Measurements from ENCODE around the gene SCNN1A. TPM values are rescaled to one million over a fixed set of nuclear protein-coding genes. Genes with fewer than 3 reads are reported as not detected.

The SCNN1A gene
- total RNA-seq, 1 experiment from 2014 or later: 111 TPM

- DNase-seq: no peak
- H4K20me1 ChIP-seq (ENCODE audit: control insufficient read depth, insufficient read depth, insufficient read length): no peaks in the 10 kb centered on the region
- H3K4me1 ChIP-seq (ENCODE audit: insufficient read depth, low read length): peaks cover 3% of the 10 kb centered on the region; the same call in 1 of the 2 replicates
- no peak overlapping the region for H3K4me2 ChIP-seq (ENCODE audit: insufficient read depth, insufficient read length, low read length)
- no peak overlapping the region for H3K9ac ChIP-seq (ENCODE audit: extremely low read depth, insufficient read length, low read length)
- no peaks in the 10 kb centered on the region for H3K9me3 ChIP-seq (ENCODE audit: control insufficient read depth, low read depth, low read length)
- H2BK120ac ChIP-seq (ENCODE audit: low read depth, low read length, poor library complexity, severe bottlenecking): no peak overlapping the region
- no peak overlapping the region for H3T11ph ChIP-seq (ENCODE audit: low read length)
- no peak overlapping the region for H2BK12ac ChIP-seq (ENCODE audit: insufficient read length, low read depth, low read length)
- TF ChIP-seq CTCF (conservative IDR thresholded peaks at IDR 0.05): no peak
- H3K36me3 Mint-ChIP-seq (ENCODE audit: insufficient read depth in 1 of 3, low read depth in 3 of 3): peaks cover 28 to 51% (median 45%) of the 10 kb centered on the region in 3 experiments
- H3K27me3 Mint-ChIP-seq (ENCODE audit: low read depth): peaks cover 2% of the 10 kb centered on the region
- no peaks in the 10 kb centered on the region for H3K27me3 ChIP-seq (ENCODE audit: insufficient read depth, low read length)
- WGBS (ENCODE audit: extremely low coverage, insufficient read length, low lambda C conversion rate): no CpG with 5 or more reads among the region's 9 CpGs
- peaks cover 33 to 36% of the 10 kb centered on the region in 2 experiments for H3K4me1 Mint-ChIP-seq
- no peak overlapping the region for H4K8ac ChIP-seq (replicated peaks; ENCODE audit: insufficient read length, low read depth, low read length)
- no peak overlapping the region for H4K91ac ChIP-seq (ENCODE audit: insufficient read length, low read depth, low read length)
- H3K4ac ChIP-seq (ENCODE audit: low read depth, low read length): no peak overlapping the region
- no peak overlapping the region for H2BK20ac ChIP-seq (ENCODE audit: low read depth, low read length, poor library complexity, severe bottlenecking)
- H3K9me3 Mint-ChIP-seq: no peaks in the 10 kb centered on the region
- H3K27ac ChIP-seq (ENCODE audit: insufficient read length, low read depth, low read length): no peak overlapping the region
- H2AK5ac ChIP-seq (ENCODE audit: insufficient read length, low read length): no peak overlapping the region
- H3K23ac ChIP-seq (ENCODE audit: insufficient read length, low read depth, low read length): no peak overlapping the region
- H3K18ac ChIP-seq (ENCODE audit: insufficient read length, low read depth, low read length): no peak overlapping the region
- H3K23me2 ChIP-seq (ENCODE audit: insufficient read length, low read depth, low read length, poor library complexity, severe bottlenecking): peaks cover 5% of the 10 kb centered on the region
- H3K14ac ChIP-seq (ENCODE audit: insufficient read depth, low read length): no peak overlapping the region
- no peaks in the 10 kb centered on the region for H3K79me2 ChIP-seq (ENCODE audit: insufficient read depth, low read length)
- no peak overlapping the region for H2BK15ac ChIP-seq (ENCODE audit: low read depth, low read length)
- H3K4me3 Mint-ChIP-seq: no peak overlapping the region
- no peak overlapping the region for H4K5ac ChIP-seq (ENCODE audit: insufficient read length, low read depth, low read length)
- H2AFZ ChIP-seq (ENCODE audit: low read length): no peak overlapping the region
- H2BK5ac ChIP-seq (ENCODE audit: insufficient read length, low read length): no peak overlapping the region
- no peaks in the 10 kb centered on the region for H3K79me1 ChIP-seq (ENCODE audit: insufficient read depth, low read depth, low read length, poor library complexity, severe bottlenecking)
- H3K27ac Mint-ChIP-seq: peak overlapping the region in 2 of 3 experiments; percentile 25 to 59; a peak in 2 of 7 replicates
- H3K56ac ChIP-seq (ENCODE audit: insufficient read length, low read depth, low read length): no peak overlapping the region
Measured at GRCh38 chr12:6314776-6315175, 60.6 kb downstream of the SCNN1A start.

All from H9 (cell line).